K562 treated with DMSO at 1 percent for 48 hours (cell line): ENCODE measurements around the gene UHMK1. TPM values are rescaled to one million over a fixed set of nuclear protein-coding genes. Genes with fewer than 3 reads are reported as not detected.

ENCODE experiments used
- total RNA-seq: library from RNA; unstranded; fragments of 300-600 nt; gene quantifications from 2 replicates; pipeline ENCODE4 v1.2.3, GENCODE V29; 2022; ENCODE audit warnings: low replicate concordance; ENCODE audit errors: extremely low read depth

Gene UHMK1
- total RNA-seq: 40.8 TPM in 1 of 2 replicates, not detected in the other

GRCh38 chr1:162497723-162498495 is at the start of gene UHMK1:
UHMK1 (plus strand) TSS chr1:162497818; CDS start chr1:162498001, 183 bp downstream.

GRCh38 chr1:162561616-162562469 is 64.2 kb downstream of the UHMK1 start, which contains the start of gene UAP1:
UAP1 (plus strand) TSS chr1:162561722; CDS start chr1:162566069, 4,347 bp downstream.

Other genes starting within 250 kb of the UHMK1 start
- gene SPATA46, start 121.0 kb upstream of the UHMK1 start, total RNA-seq: not detected in 2 replicates
- gene C1orf226, start 116.1 kb upstream of the UHMK1 start, total RNA-seq: not detected in 2 replicates
- gene SH2D1B, start 85.7 kb upstream of the UHMK1 start, total RNA-seq: not detected in 2 replicates
- gene UAP1, start 63.9 kb downstream of the UHMK1 start, total RNA-seq: not detected in 2 replicates
- gene DDR2, start 134.6 kb downstream of the UHMK1 start, total RNA-seq: not detected in 2 replicates